ENCODE measurements around the gene SPOCK1.

The SPOCK1 gene

GRCh38 chr5:137192293-137192743, 306.8 kb downstream of the SPOCK1 start:
- H3K4me3 ChIP-seq (ENCODE audit: low read depth, low read length): no peak overlapping the region
- POLR2A ChIA-PET: interaction anchor here (0.7 to 1.1 kb wide), 2 partner anchors 10 to 13 kb away, joined by 3 to 4 read pairs; no protein-coding TSS in a partner anchor
- CTCF ChIA-PET: interaction anchor here (1.1 to 4.4 kb wide), 2 partner anchors 10 to 49 kb away, joined by 3 to 20 read pairs; no protein-coding TSS in a partner anchor
- DNase-seq (ENCODE audit: low read depth, low spot score): no peak
- TF ChIP-seq CTCF (IDR thresholded peaks at IDR 0.05; ENCODE audit: insufficient read depth, low read length, missing control alignments): no peak

GRCh38 chr5:137191179-137191578, 307.9 kb downstream of the SPOCK1 start:
- CTCF ChIA-PET: interaction anchor here (1.0 to 4.4 kb wide), 5 partner anchors 11 to 388 kb away, joined by 3 to 20 read pairs (median 3); no protein-coding TSS in a partner anchor
- no peak for DNase-seq (ENCODE audit: low read depth, low spot score)
- TF ChIP-seq CTCF (IDR thresholded peaks at IDR 0.05; ENCODE audit: insufficient read depth, low read length, missing control alignments): no peak
- POLR2A ChIA-PET: no interaction called here
- no peak overlapping the region for H3K4me3 ChIP-seq (ENCODE audit: low read depth, low read length)

- ChIA-PET POLR2A (no interaction called here), CTCF (interaction anchor here (0.9 to 4.4 kb wide), 6 partner anchors 11 to 387 kb away, joined by 3 to 20 read pairs (median 3); no protein-coding TSS in a partner anchor)
- no peak overlapping the region for H3K4me3 ChIP-seq (ENCODE audit: low read depth, low read length)
- no peak for DNase-seq (ENCODE audit: low read depth, low spot score)
- no peak for TF ChIP-seq CTCF (IDR thresholded peaks at IDR 0.05; ENCODE audit: insufficient read depth, low read length, missing control alignments)
Observed at GRCh38 chr5:137190441-137190840, 308.7 kb downstream of the SPOCK1 start.

- ChIA-PET POLR2A (no interaction called here), CTCF (interaction anchor here (0.9 to 4.4 kb wide), 4 partner anchors 12 to 130 kb away, joined by 3 to 20 read pairs (median 7); no protein-coding TSS in a partner anchor)
- no peak overlapping the region for H3K4me3 ChIP-seq (ENCODE audit: low read depth, low read length)
- DNase-seq (ENCODE audit: low read depth, low spot score): no peak
- no peak for TF ChIP-seq CTCF (IDR thresholded peaks at IDR 0.05; ENCODE audit: insufficient read depth, low read length, missing control alignments)
Observed at GRCh38 chr5:137190031-137190430, 309.1 kb downstream of the SPOCK1 start.

GRCh38 chr5:137188566-137188965, 310.6 kb downstream of the SPOCK1 start:
- no peak for TF ChIP-seq CTCF (IDR thresholded peaks at IDR 0.05; ENCODE audit: insufficient read depth, low read length, missing control alignments)
- DNase-seq (ENCODE audit: low read depth, low spot score): no peak
- CTCF ChIA-PET: interaction anchor here (1.0 to 2.8 kb wide), 2 partner anchors 8 to 14 kb away, joined by 3 to 11 read pairs; no protein-coding TSS in a partner anchor
- no peak overlapping the region for H3K4me3 ChIP-seq (ENCODE audit: low read depth, low read length)
- POLR2A ChIA-PET: no interaction called here

GRCh38 chr5:137186759-137187461, 312.2 kb downstream of the SPOCK1 start:
- no peak for TF ChIP-seq CTCF (IDR thresholded peaks at IDR 0.05; ENCODE audit: insufficient read depth, low read length, missing control alignments)
- peak; percentile 64 for DNase-seq (ENCODE audit: low read depth, low spot score)
- H3K4me3 ChIP-seq (ENCODE audit: low read depth, low read length): no peak overlapping the region
- POLR2A ChIA-PET: interaction anchor here (0.6 kb wide), 1 partner anchor 46 kb away, joined by 4 read pairs; no protein-coding TSS in a partner anchor
- CTCF ChIA-PET: interaction anchor here (1.4 to 2.8 kb wide), 2 partner anchors 15 kb away, joined by 4 to 11 read pairs; no protein-coding TSS in a partner anchor
